ENCODE measurements around the gene FARP2. TPM values are rescaled to one million over a fixed set of nuclear protein-coding genes. Genes with fewer than 3 reads are reported as not detected.
A peak's percentile ranks its signal among the peaks of the same experiment; 100 is the strongest.

The FARP2 gene
- total and polyA plus RNA-seq, 2 of the 4 experiments (the other 2 are of a cell fraction) = 17.1 to 30.8 TPM

DNA sequence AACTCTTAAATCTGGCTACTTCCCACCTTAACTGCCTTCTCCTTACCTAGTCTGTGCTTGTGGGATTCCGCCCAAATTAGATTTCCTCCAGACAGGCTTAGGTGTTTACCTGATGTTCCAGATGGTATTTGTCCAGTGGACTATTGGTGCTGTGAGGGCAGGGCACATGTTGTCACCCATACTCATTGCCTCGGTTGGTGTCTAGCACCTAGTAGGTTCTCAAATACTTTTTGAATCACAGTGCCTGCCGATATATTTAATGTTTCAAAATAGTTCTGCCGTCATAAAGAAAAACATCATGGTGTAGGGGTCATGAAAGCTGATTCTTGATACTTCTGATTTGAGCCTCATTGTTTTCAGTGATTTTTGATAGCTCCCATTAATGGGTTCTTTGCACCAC, 39.3 kb upstream of the FARP2 start:
- 0% methylated on average over 1 of the region's 4 CpGs; no CpG with 5 or more reads in 1 of the 2 experiments for WGBS, 2 experiments (ENCODE audit: extremely low coverage in 2 of 2, insufficient read length in 1 of 2)
- no peak overlapping the region for H2BK120ac ChIP-seq (ENCODE audit: low read depth, low read length)
- H3K4me3 ChIP-seq (ENCODE audit: insufficient read depth, low read depth, low read length) = peak overlapping the region; percentile 98
- peak overlapping the region; percentile 80 for H3K23ac ChIP-seq (ENCODE audit: low read depth, low read length)
- dilution Hi-C loops (cut with HindIII; ENCODE audit: low sequenced_read_pairs, unreplicated experiment) = no loop called here
- H3K27ac ChIP-seq (ENCODE audit: insufficient read depth, low read length) = peak overlapping the region; percentile 87
- intact Hi-C loops (cut with micrococcal nuclease) = no loop called here
- peak overlapping the region; percentile 61 to 82; a peak in 2 of 4 replicates for H4K8ac ChIP-seq (ENCODE audit: low read depth in 2 of 2, low read length in 2 of 2)
- ChIA-PET POLR2A (ENCODE audit: unreplicated experiment) (interaction anchor here (1.0 kb wide), 1 partner anchor 14 kb away, joined by 3 read pairs; no protein-coding TSS in a partner anchor), CTCF (interaction anchor here (0.7 kb wide), 1 partner anchor 470 kb away, joined by 3 read pairs; no protein-coding TSS in a partner anchor)
- peak overlapping the region; percentile 93 for H3K9ac ChIP-seq (ENCODE audit: low read depth, low read length)
- H3K14ac ChIP-seq (replicated peaks; ENCODE audit: low read depth, low read length) = peak overlapping the region; percentile 98
- no peak overlapping the region for H3K18ac ChIP-seq (ENCODE audit: low read depth, low read length)
- H3K4me2 ChIP-seq (ENCODE audit: low read depth, low read length) = peak overlapping the region; percentile 99
- peak overlapping the region; percentile 97 for H3K4ac ChIP-seq (ENCODE audit: low read depth, low read length)
- H2BK15ac ChIP-seq (ENCODE audit: low read depth, low read length) = no peak overlapping the region
- H4K5ac ChIP-seq (ENCODE audit: low read depth, low read length) = peak overlapping the region; percentile 74; the same call in 1 of the 2 replicates
- H3K27me3 ChIP-seq (ENCODE audit: control insufficient read depth, insufficient read depth, low read length) = no peaks in the 10 kb centered on the region
- no peak for DNase-seq
- TF ChIP-seq, protein P1, sequence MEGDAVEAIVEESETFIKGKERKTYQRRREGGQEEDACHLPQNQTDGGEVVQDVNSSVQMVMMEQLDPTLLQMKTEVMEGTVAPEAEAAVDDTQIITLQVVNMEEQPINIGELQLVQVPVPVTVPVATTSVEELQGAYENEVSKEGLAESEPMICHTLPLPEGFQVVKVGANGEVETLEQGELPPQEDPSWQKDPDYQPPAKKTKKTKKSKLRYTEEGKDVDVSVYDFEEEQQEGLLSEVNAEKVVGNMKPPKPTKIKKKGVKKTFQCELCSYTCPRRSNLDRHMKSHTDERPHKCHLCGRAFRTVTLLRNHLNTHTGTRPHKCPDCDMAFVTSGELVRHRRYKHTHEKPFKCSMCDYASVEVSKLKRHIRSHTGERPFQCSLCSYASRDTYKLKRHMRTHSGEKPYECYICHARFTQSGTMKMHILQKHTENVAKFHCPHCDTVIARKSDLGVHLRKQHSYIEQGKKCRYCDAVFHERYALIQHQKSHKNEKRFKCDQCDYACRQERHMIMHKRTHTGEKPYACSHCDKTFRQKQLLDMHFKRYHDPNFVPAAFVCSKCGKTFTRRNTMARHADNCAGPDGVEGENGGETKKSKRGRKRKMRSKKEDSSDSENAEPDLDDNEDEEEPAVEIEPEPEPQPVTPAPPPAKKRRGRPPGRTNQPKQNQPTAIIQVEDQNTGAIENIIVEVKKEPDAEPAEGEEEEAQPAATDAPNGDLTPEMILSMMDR (conservative IDR thresholded peaks at IDR 0.05; ENCODE audit: low read depth, low read length) = no peak
- 0 out of 2 replicates have a peak, but pooled peaks have one; percentile 21 for TF ChIP-seq MXI1 (IDR thresholded peaks at IDR 0.05; ENCODE audit: borderline replicate concordance, low read depth, low read length)
- TF ChIP-seq CHD1 (IDR thresholded peaks at IDR 0.05; ENCODE audit: low read depth, low read length) = no peak
- TF ChIP-seq CEBPB (IDR thresholded peaks at IDR 0.05; ENCODE audit: low read depth, low read length) = no peak
- H2BK20ac ChIP-seq (ENCODE audit: low read depth, low read length) = no peak overlapping the region
- H3K36me3 ChIP-seq (ENCODE audit: control insufficient read depth, insufficient read depth, low read length) = peaks cover 4% of the 10 kb centered on the region; the same call in 1 of the 2 replicates
- H4K91ac ChIP-seq (ENCODE audit: insufficient read depth, low read depth, low read length) = peak overlapping the region; percentile 97
- no peak for ATAC-seq (ENCODE audit: low read depth)
- H3K9me3 ChIP-seq (ENCODE audit: control insufficient read depth, insufficient read depth, low read length) = no peaks in the 10 kb centered on the region
- peak overlapping the region; percentile 87 for H2BK5ac ChIP-seq (ENCODE audit: low read depth, low read length, poor library complexity, severe bottlenecking)
- no peak overlapping the region for H2AFZ ChIP-seq (replicated peaks; ENCODE audit: low read length, poor library complexity)
- H3K9me1 ChIP-seq (ENCODE audit: insufficient read depth, low read length) = peaks cover 3% of the 10 kb centered on the region; the same call in 1 of the 2 replicates
- H3K79me1 ChIP-seq (ENCODE audit: low read depth in 1 of 2, low read length in 2 of 2) = peaks cover 5 to 42% of the 10 kb centered on the region in 2 experiments; a peak in 3 of 4 replicates
- peak overlapping the region; percentile 80 for H3K56ac ChIP-seq (ENCODE audit: extremely low read depth, insufficient read depth, low read length)
- in situ Hi-C loops (cut with MboI; ENCODE audit: low sequenced_read_pairs) = no loop called here
- H4K20me1 ChIP-seq (ENCODE audit: insufficient read depth, low read length) = peaks cover 58% of the 10 kb centered on the region
- BruUV-seq (replicated peaks) = no TSS peak
- H3K4me1 ChIP-seq (ENCODE audit: control insufficient read depth, insufficient read depth, low read length) = peaks cover 5% of the 10 kb centered on the region
- H2AK5ac ChIP-seq (ENCODE audit: low read depth, low read length) = peak overlapping the region; percentile 90
- peak overlapping the region; percentile 99 for H2AK9ac ChIP-seq (replicated peaks; ENCODE audit: low read depth, low read length, poor library complexity)

All from IMR-90 (cell line).